C4-2B (cell line): ENCODE data around the gene ALS2CL.

Source experiments
- H3K27ac ChIP-seq: fragments of 450-650 bp; 2 replicates; pipeline ENCODE4 v1.5.1; 2017
- ZFX ChIP-seq: fragments of 450-650 bp; IDR thresholded peaks from 2 replicates; pipeline ENCODE4 v1.6.1; 2017
- TF ChIP-seq, protein P1 (sequence below): fragments of 450-650 bp; conservative IDR thresholded peaks from 2 replicates; pipeline ENCODE4 v1.5.1; 2017; ENCODE audit warnings: mild to moderate bottlenecking

ALS2CL gene

DNA sequence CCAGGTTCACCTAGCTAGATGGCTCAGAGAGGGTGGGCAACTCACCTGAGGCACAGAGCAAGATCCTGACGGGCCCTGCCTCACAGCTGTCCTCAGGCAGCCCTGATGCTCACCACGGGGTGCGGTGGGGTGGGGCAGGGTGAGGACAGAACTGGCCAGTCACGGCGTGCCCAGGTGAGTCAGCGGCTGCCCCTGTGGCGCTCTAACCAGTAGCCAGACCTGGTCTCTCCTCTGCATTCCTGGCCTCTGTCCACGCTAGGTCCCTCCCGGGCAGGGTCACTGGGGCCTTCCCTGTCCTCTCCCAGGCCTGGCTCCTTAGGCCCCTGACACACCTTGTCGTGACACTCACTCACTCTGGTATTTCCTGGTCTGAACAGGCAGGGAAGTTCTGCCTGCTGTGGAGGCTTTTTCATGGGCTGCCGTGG lies 901 bp downstream of the ALS2CL start:
- H3K27ac ChIP-seq, result peak overlapping the region; percentile 62

DNA sequence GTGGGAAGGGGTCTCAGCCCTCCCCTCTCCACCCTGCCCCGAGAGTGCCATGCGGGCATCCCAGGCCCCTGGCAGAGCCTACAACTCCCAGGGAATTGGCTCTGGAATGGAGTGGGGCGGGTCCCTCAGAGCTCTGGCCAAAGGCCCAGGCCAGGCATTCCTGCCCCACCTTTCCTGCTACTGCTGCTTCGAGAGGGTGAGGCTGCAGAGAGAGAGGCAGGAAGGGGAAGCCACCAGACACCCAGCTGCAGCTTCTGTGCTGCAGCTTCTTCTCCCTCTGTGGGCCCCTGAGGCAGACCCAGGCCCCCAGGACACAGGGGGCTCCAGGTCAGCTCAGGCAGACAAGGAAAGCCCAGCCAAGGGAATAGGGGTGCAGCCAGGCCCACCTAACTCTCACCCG lies 2.7 kb downstream of the ALS2CL start:
- H3K27ac ChIP-seq, result no peak overlapping the region
- TF ChIP-seq ZFX, result no peak
- TF ChIP-seq, protein P1, sequence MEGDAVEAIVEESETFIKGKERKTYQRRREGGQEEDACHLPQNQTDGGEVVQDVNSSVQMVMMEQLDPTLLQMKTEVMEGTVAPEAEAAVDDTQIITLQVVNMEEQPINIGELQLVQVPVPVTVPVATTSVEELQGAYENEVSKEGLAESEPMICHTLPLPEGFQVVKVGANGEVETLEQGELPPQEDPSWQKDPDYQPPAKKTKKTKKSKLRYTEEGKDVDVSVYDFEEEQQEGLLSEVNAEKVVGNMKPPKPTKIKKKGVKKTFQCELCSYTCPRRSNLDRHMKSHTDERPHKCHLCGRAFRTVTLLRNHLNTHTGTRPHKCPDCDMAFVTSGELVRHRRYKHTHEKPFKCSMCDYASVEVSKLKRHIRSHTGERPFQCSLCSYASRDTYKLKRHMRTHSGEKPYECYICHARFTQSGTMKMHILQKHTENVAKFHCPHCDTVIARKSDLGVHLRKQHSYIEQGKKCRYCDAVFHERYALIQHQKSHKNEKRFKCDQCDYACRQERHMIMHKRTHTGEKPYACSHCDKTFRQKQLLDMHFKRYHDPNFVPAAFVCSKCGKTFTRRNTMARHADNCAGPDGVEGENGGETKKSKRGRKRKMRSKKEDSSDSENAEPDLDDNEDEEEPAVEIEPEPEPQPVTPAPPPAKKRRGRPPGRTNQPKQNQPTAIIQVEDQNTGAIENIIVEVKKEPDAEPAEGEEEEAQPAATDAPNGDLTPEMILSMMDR, result no peak

More for the DNA sequence above, 901 bp downstream of the ALS2CL start:
- TF ChIP-seq, protein P1, result no peak
- TF ChIP-seq ZFX, result no peak

DNA sequence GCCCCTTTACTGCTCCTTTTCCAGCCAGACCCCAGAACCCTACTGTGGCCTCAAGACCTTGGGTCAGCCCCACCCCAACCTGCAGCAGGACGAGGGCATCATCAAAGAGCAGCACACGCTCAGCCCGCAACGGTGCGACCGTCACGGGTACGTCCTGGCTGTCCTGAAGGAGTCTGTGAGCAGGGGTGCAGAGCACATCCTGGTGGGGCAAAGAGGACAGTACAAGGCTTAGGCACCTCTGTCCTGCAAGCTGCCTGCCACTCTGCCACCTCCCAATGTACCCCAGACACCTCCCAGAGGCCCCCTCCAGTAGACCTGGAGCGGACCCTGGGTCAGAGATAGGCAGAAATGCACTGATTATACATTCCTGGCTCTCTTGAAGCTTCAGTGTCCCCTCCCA lies 8.0 kb downstream of the ALS2CL start:
- no peak for TF ChIP-seq ZFX
- TF ChIP-seq, protein P1, result no peak
- no peak overlapping the region for H3K27ac ChIP-seq

DNA sequence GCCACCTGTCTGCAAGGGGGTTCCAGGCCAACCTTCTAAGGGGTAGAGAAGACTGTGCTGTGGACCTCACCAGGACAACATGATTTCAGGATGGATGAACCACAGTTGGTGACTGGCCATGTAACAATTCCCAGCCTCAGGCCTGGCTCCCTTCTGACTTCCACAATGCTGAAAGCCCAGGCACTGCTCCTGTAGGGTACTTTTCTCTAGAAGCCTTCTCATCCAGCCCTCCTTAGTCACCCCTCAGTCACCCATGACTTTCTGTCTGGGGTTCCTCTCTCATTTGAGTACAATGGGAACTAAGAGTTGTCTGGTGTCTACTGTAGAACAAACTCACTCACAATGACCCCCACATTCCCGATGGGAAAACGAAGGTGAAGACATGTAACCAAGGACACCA lies 8.6 kb downstream of the ALS2CL start:
- TF ChIP-seq, protein P1, result no peak
- no peak for TF ChIP-seq ZFX

DNA sequence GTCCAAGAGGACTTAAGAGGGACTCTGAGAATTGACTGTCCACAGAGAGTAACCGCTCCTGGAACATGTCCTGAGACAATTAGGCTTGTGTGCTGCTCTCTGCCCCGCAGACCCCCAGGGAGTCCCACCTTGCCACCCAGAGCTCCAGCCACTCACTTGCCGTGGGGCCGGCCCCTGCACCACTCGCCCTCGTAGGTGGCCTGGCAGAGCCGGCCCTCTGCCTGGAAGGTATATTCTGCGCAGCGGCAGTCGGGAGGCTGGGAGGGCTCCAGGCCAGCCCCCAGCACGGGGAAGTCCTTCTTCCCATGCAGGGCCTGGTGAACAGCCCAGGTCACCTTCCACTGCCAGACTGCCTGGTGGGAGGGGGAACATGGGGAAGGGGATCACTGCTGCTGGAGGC lies 10.5 kb downstream of the ALS2CL start:
- H3K27ac ChIP-seq, result no peak overlapping the region
- no peak for TF ChIP-seq ZFX
- TF ChIP-seq, protein P1, result no peak

More for the DNA sequence above, 8.6 kb downstream of the ALS2CL start:
- H3K27ac ChIP-seq, result no peak overlapping the region

DNA sequence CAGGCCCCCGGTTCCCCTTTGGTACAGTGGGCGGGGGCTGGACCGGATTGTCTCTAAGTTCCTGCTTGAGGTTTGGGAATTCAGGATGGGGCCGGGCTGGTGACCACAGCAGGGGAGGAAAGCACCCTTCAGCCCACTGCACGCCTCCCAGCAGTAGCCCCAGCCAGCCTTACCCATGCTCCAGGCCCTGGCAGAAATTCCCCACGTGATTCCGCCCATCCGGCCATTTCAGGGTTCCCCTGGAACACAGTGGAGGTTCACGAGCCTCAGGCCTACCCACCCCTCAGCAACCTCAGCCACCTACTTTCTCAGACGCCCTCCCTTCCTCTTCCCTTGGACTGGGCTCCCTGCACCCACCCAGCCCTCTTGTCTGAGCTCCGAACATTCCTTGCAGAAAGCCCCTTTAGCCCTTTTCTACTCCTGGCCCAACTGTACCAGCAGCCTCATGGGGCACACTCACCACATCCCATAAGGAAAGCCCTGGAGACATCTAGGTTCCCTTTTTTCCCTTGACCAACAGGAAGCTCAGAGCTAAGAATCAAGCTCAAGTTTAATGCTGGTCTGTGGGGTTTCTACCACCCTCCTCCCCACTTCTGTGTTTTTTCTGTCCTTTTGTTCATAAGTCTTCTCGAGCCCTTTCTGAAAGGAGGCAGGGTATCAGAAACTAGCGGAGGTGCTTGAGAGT lies 11.5 kb downstream of the ALS2CL start:
- no peak overlapping the region for H3K27ac ChIP-seq
- TF ChIP-seq, protein P1, result no peak
- no peak for TF ChIP-seq ZFX

DNA sequence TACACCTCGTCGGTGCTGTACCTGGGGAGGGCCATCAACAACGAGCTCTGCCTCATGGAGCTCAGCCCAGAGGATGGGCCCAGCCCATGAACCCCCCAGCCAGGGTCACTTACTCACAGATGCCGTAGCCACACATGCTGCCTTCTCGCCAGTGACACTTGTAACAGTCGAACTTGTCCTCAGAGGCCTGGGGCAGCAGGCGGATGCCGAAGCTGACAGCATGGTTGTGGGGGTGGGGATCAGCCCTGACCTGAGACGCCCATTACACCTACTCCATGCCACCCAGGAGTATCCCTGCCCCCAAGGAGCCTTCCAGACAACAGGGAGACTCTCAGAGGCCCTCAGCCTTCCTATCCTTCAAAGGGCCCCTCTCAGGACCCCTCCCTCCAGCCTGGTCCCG lies 12.1 kb downstream of the ALS2CL start:
- TF ChIP-seq, protein P1, result no peak
- TF ChIP-seq ZFX, result no peak
- H3K27ac ChIP-seq, result no peak overlapping the region
